ENCODE results near the gene SLC66A3. TPM values are rescaled to one million over a fixed set of nuclear protein-coding genes. Genes with fewer than 3 reads are reported as not detected.

Gene SLC66A3
- total and polyA plus RNA-seq, 2 donors (not counting 1 experiment from before 2014, with no cell fraction given): 23.7 to 32.4 TPM

DNA sequence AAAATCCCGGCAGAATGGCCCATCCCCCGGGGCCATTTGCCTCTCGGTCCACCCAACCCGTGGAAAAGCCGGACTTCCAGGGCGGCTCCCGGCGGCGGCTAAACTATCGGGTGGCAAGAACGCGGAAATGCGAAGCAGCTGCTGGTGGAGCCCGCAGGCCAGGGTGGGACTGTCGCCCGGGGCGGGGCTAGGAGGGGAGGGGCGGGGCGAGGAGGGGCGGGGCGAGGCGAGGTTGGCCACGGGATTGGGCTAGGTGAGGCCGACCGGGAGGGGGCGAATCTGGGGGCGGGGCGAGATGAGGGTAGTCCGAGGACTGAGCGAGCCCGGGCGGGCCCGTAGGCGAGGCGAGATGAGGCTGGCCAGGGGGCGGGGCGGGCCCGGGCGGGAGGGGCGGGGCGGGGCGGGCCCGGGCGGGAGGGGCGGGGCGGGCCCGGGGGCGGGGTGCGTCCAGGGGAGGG, 315 bp upstream of the SLC66A3 start:
- intact Hi-C loops (cut with micrococcal nuclease): loop anchor here (1.0 to 10.0 kb wide), 7 partner anchors 23 to 1110 kb away; partner anchors contain the start of genes KLF11, ODC1, PDIA6 and ROCK2
- peak overlapping the region; percentile 99 for H3K4me2 ChIP-seq (replicated peaks; ENCODE audit: low read depth, low read length, poor library complexity, severe bottlenecking)
- H4K20me1 ChIP-seq (ENCODE audit: control insufficient read depth, insufficient read depth, low read length, poor library complexity, severe bottlenecking): peaks cover 13% of the 10 kb centered on the region
- peak overlapping the region; percentile 30 to 87 (median 81) for H3K4me3 ChIP-seq (ENCODE audit: control extremely low read depth in 1 of 5, extremely low read depth in 1 of 5, insufficient read depth in 1 of 5, low read depth in 2 of 5, low read length in 4 of 5)
- ATAC-seq (ENCODE audit: low read depth) (peak; percentile 89), DNase-seq (peak; percentile 96)
- Mint-ChIP-seq H3K27me3 (no peaks in the 10 kb centered on the region), H3K9me3 (ENCODE audit: insufficient read depth) (no peaks in the 10 kb centered on the region), H3K4me3 (peak overlapping the region; percentile 88), H3K4me1 (peaks cover 18% of the 10 kb centered on the region), H3K27ac (peak overlapping the region; percentile 93)
- H3K27me3 ChIP-seq (replicated peaks in 1 of 4; ENCODE audit: control extremely low read depth in 1 of 4, control insufficient read depth in 3 of 4, insufficient read depth in 4 of 4, low read length in 3 of 4): peaks cover 0 to 5% (median 0%) of the 10 kb centered on the region in 4 experiments
- H3K9ac ChIP-seq (ENCODE audit: low read length): peak overlapping the region; percentile 79
- peak overlapping the region; percentile 89 to 93 for H3K27ac ChIP-seq (ENCODE audit: low read length in 2 of 2)
- peak overlapping the region; percentile 94 for H2AFZ ChIP-seq (ENCODE audit: insufficient read depth, low read depth, low read length, poor library complexity, severe bottlenecking)
- POLR2A ChIA-PET: interaction anchor here (1.0 to 1.7 kb wide), 3 partner anchors 21 to 189 kb away, joined by 3 to 11 read pairs (median 4); partner anchors contain the start of gene ROCK2
- peaks cover 15 to 20% of the 10 kb centered on the region in 2 donors for H3K4me1 ChIP-seq (ENCODE audit: control insufficient read depth in 2 of 2, insufficient read depth in 2 of 2, low read length in 2 of 2)
- WGBS (ENCODE audit: insufficient coverage): 1% methylated on average over 15 of the region's 49 CpGs
- H3K9me3 ChIP-seq (ENCODE audit: control extremely low read depth in 1 of 3, control insufficient read depth in 2 of 3, insufficient read depth in 1 of 3, low read length in 2 of 3): peaks cover 0 to 3% (median 0%) of the 10 kb centered on the region in 3 donors
- TF ChIP-seq EZH2 (IDR thresholded peaks at IDR 0.05; ENCODE audit: borderline replicate concordance, insufficient read depth, low read depth, low read length, poor library complexity, severe bottlenecking): no peak
- TF ChIP-seq, protein P1, sequence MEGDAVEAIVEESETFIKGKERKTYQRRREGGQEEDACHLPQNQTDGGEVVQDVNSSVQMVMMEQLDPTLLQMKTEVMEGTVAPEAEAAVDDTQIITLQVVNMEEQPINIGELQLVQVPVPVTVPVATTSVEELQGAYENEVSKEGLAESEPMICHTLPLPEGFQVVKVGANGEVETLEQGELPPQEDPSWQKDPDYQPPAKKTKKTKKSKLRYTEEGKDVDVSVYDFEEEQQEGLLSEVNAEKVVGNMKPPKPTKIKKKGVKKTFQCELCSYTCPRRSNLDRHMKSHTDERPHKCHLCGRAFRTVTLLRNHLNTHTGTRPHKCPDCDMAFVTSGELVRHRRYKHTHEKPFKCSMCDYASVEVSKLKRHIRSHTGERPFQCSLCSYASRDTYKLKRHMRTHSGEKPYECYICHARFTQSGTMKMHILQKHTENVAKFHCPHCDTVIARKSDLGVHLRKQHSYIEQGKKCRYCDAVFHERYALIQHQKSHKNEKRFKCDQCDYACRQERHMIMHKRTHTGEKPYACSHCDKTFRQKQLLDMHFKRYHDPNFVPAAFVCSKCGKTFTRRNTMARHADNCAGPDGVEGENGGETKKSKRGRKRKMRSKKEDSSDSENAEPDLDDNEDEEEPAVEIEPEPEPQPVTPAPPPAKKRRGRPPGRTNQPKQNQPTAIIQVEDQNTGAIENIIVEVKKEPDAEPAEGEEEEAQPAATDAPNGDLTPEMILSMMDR (IDR thresholded peaks at IDR 0.05): no peak
- no peaks in the 10 kb centered on the region for H3K36me3 ChIP-seq (replicated peaks in 1 of 2; ENCODE audit: control extremely low read depth in 1 of 2, control insufficient read depth in 1 of 2, extremely low read depth in 1 of 2, insufficient read depth in 2 of 2, low read length in 1 of 2)
- H3K79me2 ChIP-seq (ENCODE audit: control insufficient read depth, insufficient read depth, low read length): peaks cover 17% of the 10 kb centered on the region
- CTCF ChIA-PET: interaction anchor here (1.4 to 4.3 kb wide), 2 partner anchors 22 to 323 kb away, joined by 3 to 35 read pairs; a partner anchor contains a TSS

Measured in B cell (primary cell).